ENCODE results near the gene UNC13B.
A peak's percentile ranks its signal among the peaks of the same experiment; 100 is the strongest.
"Not testable (repeated sequence)": the region's sequence is repeated elsewhere in the genome, so short reads cannot be mapped to it uniquely, and the experiment has no call there.

UNC13B gene

GRCh38 chr9:35380039-35380438, 218.2 kb downstream of the UNC13B start:
- no peak for DNase-seq (ENCODE audit: low read depth)

- no peak for DNase-seq (ENCODE audit: low read depth)
These were observed 218.8 kb downstream of the UNC13B start for GRCh38 chr9:35380619-35381018.

- DNase-seq (ENCODE audit: low read depth) = no peak
These were observed 223.2 kb downstream of the UNC13B start for GRCh38 chr9:35385042-35385441.

GRCh38 chr9:35395076-35395705, 233.4 kb downstream of the UNC13B start:
- DNase-seq (ENCODE audit: low read depth) = no peak

- DNase-seq (ENCODE audit: low read depth) = no peak
These were observed 233.9 kb downstream of the UNC13B start for GRCh38 chr9:35395706-35396101.

- no peak for DNase-seq (ENCODE audit: low read depth)
These were observed 234.9 kb downstream of the UNC13B start for GRCh38 chr9:35396560-35397215.

- DNase-seq (ENCODE audit: low read depth) = no peak
These were observed 235.4 kb downstream of the UNC13B start for GRCh38 chr9:35397216-35397698.

- no peak for DNase-seq (ENCODE audit: low read depth)
These were observed 236.1 kb downstream of the UNC13B start for GRCh38 chr9:35397923-35398322.

- no peak for DNase-seq (ENCODE audit: low read depth)
These were observed 237.0 kb downstream of the UNC13B start for GRCh38 chr9:35398651-35399335.

- no peak for DNase-seq (ENCODE audit: low read depth)
These were observed 243.1 kb downstream of the UNC13B start for GRCh38 chr9:35404865-35405264.

GRCh38 chr9:35406183-35406959, 244.6 kb downstream of the UNC13B start:
- peak; percentile 1 for DNase-seq (ENCODE audit: low read depth)

GRCh38 chr9:35407846-35408245, 246.0 kb downstream of the UNC13B start:
- no peak for DNase-seq (ENCODE audit: low read depth)

GRCh38 chr9:35409434-35409833, 247.6 kb downstream of the UNC13B start:
- DNase-seq (ENCODE audit: low read depth) = not testable (repeated sequence)

GRCh38 chr9:35414889-35415288, 253.1 kb downstream of the UNC13B start:
- DNase-seq (ENCODE audit: low read depth) = no peak

- no peak for DNase-seq (ENCODE audit: low read depth)
These were observed 253.7 kb downstream of the UNC13B start for GRCh38 chr9:35415402-35416097.

GRCh38 chr9:35416098-35416427, 254.3 kb downstream of the UNC13B start:
- no peak for DNase-seq (ENCODE audit: low read depth)

GRCh38 chr9:35422346-35422745, 260.5 kb downstream of the UNC13B start:
- no peak for DNase-seq (ENCODE audit: low read depth)

- no peak for DNase-seq (ENCODE audit: low read depth)
These were observed 260.9 kb downstream of the UNC13B start for GRCh38 chr9:35422753-35423152.

- no peak for DNase-seq (ENCODE audit: low read depth)
These were observed 261.7 kb downstream of the UNC13B start for GRCh38 chr9:35423499-35423898.

GRCh38 chr9:35424356-35425352, 262.8 kb downstream of the UNC13B start:
- DNase-seq (ENCODE audit: low read depth) = no peak

GRCh38 chr9:35426627-35427026, 264.8 kb downstream of the UNC13B start:
- no peak for DNase-seq (ENCODE audit: low read depth)
